HG03066 (cell line): ENCODE measurements around the gene PRDM15.

Experiments used
- ATAC-seq: cut with Tn5 transposase; IDR thresholded peaks from one replicate; pipeline ENCODE4 v1.9.1; 2021; ENCODE audit warnings: low read depth; ENCODE audit not compliant: unreplicated experiment

The PRDM15 gene

DNA sequence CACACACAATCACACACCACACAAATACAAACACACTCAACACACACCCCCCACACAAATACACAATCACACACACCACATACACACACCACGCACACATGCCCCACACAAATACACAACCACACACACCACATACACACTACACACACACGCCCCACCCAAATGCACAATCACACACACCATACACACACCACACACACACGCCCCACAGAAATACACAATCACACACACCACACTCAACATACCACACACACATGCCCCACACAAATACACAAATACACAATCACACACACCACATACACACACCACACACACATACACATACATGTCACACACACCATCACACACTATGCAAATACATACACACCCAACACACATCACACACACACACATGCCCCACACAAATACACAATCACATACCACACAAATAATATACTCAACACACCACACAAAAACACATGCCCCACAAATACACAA is 50.2 kb downstream of the PRDM15 start:
- no peak for ATAC-seq

DNA sequence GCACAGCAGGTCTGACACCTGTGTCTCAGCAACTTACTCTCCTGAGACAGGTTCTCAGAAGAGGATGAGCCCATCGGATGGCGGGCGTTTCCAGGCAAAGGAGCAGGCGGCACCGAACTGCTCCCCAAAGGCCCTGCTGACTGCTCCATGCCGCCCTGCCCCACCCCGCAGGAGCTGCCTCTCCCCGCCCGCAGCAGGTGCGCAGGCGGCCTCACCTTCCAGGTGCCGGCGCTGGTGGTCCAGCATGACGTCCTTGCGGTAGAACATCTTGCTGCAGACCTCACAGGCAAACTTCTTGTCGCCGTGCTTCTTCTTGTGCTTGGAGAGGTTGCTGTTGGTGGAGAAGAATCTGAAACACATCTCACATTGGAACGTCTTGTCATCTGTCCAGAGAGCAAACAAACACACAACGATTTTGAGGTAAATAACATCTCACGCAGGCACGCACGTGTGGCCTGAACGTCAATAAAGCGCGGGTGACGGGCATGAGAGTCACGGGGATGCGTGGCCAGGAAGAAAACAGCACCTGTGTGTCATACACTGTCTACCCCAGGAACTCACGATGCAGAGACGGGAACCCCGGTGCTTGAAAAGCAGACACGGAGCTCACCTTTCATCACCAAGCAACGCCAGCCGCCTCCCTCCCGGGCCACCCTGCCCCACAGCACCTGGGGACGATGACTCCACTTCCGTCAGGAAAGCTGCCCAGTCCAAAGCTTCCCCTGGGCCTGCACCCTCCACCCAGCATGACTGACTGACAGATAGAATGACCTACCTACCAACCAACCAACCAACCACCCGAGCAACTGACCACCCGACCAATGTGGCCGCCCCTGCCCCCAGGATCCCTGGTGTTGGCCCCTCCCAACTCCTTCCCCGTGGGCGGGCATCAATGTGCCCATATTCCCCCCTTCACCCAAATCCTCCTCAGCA is 50.9 kb downstream of the PRDM15 start:
- ATAC-seq = no peak

DNA sequence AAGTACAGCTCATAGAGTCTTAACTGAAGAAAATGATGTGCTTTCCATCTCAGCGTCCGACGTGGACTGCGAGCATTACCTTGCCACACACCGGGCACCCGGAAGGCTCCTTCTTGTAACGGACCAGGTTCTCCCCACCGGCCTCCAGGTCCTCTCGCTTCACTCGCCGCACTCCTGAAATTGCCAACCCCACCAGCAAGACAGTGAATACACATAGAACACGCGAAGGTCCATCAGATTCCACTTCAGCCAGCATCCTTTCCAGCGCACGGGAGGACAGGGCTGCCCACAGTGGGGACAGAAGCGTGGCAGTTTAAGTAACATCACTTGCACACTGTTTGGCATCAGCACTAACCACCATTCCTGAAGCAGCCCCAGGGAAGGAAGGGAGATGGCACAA is 53.3 kb downstream of the PRDM15 start:
- ATAC-seq = no peak

- no peak for ATAC-seq
Observed at GRCh38 chr21:41825216-41825615, 53.9 kb downstream of the PRDM15 start.

DNA sequence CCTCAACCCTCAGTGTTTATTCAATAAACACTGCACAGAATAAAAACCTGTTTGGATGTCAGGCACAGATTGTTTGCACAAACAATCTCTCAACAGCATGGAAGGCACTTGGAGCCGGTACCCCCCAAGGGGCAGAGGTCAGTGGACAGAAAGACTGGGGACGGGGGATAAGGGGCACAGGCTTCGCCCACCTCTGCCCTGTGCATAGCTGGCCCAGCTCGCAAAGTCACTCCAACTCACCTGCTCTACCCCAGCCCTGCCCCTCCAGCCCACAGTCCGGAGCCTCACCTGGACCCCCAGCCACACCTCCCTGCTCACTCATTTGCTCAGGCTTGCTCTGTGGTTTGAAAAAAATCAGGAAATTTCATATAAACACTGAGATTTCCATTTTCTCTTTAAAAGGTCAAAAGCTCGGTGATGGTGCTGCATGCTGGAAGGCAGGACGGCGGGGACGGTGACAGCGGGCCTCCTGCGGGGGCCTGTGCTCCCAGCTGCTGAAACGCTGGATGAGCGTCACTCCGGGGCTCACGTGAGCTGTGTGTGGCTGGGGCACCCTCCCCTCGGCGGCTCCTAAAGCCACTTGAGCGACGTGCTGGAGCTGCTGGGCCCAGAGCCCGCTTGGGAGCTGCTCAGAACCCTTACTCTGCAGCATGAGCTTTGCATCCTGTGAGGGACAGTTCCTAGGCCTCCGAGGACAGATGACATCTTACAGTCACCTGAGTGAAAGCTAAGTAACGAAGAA is 54.5 kb downstream of the PRDM15 start:
- ATAC-seq = no peak

- no peak for ATAC-seq
Observed at GRCh38 chr21:41823906-41824305, 55.2 kb downstream of the PRDM15 start.

- no peak for ATAC-seq
Observed at GRCh38 chr21:41823166-41823565, 56.0 kb downstream of the PRDM15 start.

DNA sequence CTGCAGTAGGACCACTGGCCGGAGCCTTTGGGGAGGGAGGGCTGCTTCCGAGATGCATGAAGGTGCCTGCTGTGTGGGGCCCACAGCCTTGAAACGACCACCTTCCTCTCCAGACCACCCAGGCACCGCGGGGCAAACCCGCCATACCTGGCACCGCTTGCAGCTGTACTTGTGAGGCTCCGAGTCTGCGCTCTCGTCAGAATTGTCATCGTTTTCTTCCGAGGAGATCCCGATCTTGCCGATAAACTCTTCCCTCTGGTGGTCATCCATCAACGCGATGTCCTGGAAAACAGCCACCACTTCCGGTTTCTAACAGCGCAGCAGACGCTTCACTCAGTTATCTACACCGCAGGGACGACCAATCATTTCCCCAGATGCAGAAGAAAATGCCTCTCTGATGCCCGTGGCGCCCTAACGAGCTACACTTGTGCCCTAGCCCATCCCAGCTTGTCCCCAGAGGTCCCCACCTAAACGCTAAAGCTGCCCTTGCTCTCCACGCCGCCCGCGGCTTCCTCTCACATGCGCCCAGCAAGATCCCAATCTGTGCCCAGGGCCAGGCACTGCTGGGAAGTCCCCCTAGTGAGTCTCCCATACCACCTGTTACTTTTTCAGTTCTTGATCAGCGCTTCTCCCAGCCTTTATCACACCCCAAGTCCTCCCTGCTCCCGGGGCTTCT is 57.2 kb downstream of the PRDM15 start:
- ATAC-seq = no peak

GRCh38 chr21:41821081-41821755 is 57.9 kb downstream of the PRDM15 start:
- no peak for ATAC-seq

DNA sequence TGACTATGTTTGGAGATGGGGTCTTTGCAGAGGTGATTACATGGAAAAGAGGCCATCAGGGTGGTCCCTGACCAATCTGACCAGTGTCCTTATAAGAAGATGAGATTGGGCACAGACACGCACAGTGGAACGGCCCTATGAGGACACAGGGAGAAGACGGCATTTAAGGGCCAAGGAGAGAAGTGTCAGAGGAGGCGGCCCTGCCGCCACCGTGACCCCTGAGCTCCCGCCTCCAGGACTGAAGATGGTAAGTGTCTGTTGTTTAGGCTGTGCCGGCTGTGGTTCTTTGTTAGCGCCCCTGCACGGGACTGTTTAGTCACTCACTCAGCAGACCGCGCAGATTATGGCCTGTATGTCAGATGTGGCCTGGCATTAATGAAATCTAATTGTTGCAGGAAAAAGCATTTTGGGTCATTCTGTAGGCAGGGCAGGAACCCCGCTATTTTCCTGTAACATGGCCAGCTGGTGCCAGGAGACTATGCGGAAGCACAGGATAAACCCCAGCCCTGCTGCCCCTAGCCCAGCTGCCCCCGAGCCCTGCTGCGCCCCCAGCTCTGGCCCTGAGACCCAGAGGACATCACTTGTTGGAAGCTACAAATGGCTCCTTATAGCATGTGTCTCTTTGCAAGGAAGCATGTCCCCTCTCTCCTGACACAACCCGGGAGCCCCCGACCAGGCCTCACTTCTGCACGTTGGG is 58.6 kb downstream of the PRDM15 start:
- no peak for ATAC-seq

- no peak for ATAC-seq
Observed at GRCh38 chr21:41819856-41820281, 59.3 kb downstream of the PRDM15 start.

DNA sequence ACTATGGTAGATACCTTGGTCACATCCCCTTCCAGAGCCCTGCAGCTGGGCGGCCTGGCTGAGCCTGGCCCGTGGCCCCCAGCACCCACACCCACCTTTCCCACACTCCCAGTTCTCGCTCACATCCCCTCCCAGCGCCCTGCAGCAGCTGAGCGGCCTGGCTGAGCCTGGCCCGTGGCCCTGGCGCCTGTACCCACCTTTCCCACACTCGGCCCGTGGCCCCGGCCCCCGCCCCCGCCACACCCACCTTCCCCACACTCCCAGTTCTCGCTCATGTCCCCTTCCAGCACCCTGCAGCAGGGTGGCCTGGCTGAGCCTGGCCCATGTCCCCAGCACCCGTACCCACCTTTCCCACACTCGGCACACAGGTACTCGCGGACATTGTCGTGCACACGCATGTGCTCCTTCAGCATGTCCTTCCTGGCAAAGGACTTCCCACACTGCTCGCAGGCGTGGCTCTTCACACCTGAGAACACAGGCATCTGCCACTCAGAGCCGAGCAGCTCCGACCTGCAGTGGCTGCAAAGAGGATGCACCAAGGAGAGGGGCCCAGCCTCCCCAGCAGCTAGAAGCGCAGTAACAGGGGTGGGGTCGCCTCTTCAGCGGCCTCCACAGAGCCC is 59.8 kb downstream of the PRDM15 start:
- no peak for ATAC-seq

GRCh38 chr21:41817877-41818855 is 61.0 kb downstream of the PRDM15 start:
- ATAC-seq = no peak

- peak; percentile 65 for ATAC-seq
Observed at GRCh38 chr21:41817228-41817627, 61.9 kb downstream of the PRDM15 start.

GRCh38 chr21:41816583-41817165 is 62.5 kb downstream of the PRDM15 start:
- no peak for ATAC-seq

- no peak for ATAC-seq
Observed at GRCh38 chr21:41815652-41816582, 63.2 kb downstream of the PRDM15 start.

DNA sequence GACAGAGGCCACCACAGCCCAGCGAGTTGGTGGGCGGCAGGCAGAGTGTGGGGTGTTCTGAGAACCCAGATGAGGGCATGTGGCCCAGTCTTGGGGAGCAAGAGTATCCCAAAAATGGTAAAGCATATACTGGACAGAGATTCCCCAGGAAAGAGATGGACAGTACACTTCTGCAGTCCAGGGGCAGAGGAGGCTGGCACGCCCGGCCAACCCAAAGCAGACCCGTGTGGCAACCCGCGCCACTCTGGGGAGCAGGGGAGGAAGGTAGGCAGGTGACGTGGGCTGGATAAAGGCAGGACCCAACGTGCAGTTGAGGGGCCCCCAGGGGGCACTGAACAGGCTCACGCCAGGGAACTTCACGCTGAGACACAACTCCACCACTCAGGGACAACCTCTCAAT is 65.9 kb downstream of the PRDM15 start:
- ATAC-seq = no peak
